HepG2 (cell line): ENCODE measurements around the gene RNPS1. TPM values are rescaled to one million over a fixed set of nuclear protein-coding genes. Genes with fewer than 3 reads are reported as not detected.

ENCODE experiments used
- EP300 ChIP-seq, 3 experiments: sonication (generic) in 1 of 3; formaldehyde crosslinking in 1 of 3; IDR thresholded peaks; 2 replicates each; pipeline versions ENCODE4 v1.5.1 to v1.6.1; 2011 to 2020; ENCODE audit warnings: low read depth in 2 of 3, low read length in 2 of 3, borderline replicate concordance in 1 of 3, improper control_type of control experiment in 1 of 3, mild to moderate bottlenecking in 1 of 3, missing genetic modification reagents in 1 of 3, moderate library complexity in 1 of 3
- FOXK2 ChIP-seq: fragments of 450-650 bp; IDR thresholded peaks from 2 replicates; pipeline ENCODE4 v1.6.1; 2016
- HES4 ChIP-seq: sonication (generic); formaldehyde crosslinking; IDR thresholded peaks from 2 replicates; pipeline ENCODE4 v1.9.0; 2021; ENCODE audit warnings: mild to moderate bottlenecking, missing genetic modification reagents, borderline replicate concordance
- HNF4A ChIP-seq: sonication (generic); formaldehyde crosslinking; IDR thresholded peaks from 2 replicates; pipeline ENCODE4 v1.4.0; 2020; ENCODE audit warnings: missing genetic modification reagents
- KAT2B ChIP-seq: fragments of 150-350 bp; IDR thresholded peaks from 2 replicates; pipeline ENCODE4 v1.6.1; 2014; ENCODE audit warnings: low read depth, low read length, borderline replicate concordance
- KLF6 ChIP-seq: IDR thresholded peaks from 2 replicates; pipeline ENCODE4 v1.8.0; 2016; ENCODE audit warnings: missing biosample characterization, missing genetic modification reagents
- NRL ChIP-seq: sonication (generic); formaldehyde crosslinking; IDR thresholded peaks from 2 replicates; pipeline ENCODE4 v1.5.0; 2020; ENCODE audit warnings: missing genetic modification reagents, mild to moderate bottlenecking, moderate library complexity, borderline replicate concordance
- PPARG ChIP-seq: conservative IDR thresholded peaks from 2 replicates; pipeline ENCODE4 v1.6.1; 2016; ENCODE audit warnings: missing biosample characterization, missing genetic modification reagents
- RBM22 ChIP-seq: fragments of 200-400 bp; formaldehyde crosslinking; optimal IDR thresholded peaks from 2 replicates; pipeline ENCODE3; 2017; ENCODE audit warnings: mild to moderate bottlenecking, low read length, moderate library complexity
- RBM39 ChIP-seq: fragments of 200-400 bp; formaldehyde crosslinking; IDR thresholded peaks from one replicate; pipeline ENCODE4 v1.6.1; 2018; ENCODE audit warnings: antibody characterized with exemption, mild to moderate bottlenecking, low read depth, low read length; ENCODE audit not compliant: poor library complexity, severe bottlenecking
- SMC3 ChIP-seq: IDR thresholded peaks from 2 replicates; pipeline ENCODE4 v1.6.1; 2011; ENCODE audit warnings: low read length, improper control_type of control experiment
- ZFP37 ChIP-seq: sonication (generic); formaldehyde crosslinking; IDR thresholded peaks from 2 replicates; pipeline ENCODE4 v1.4.0; 2020; ENCODE audit warnings: missing genetic modification reagents, borderline replicate concordance
- ZMYM3 ChIP-seq: sonication (generic); formaldehyde crosslinking; IDR thresholded peaks from 2 replicates; pipeline ENCODE4 v1.5.1; 2020; ENCODE audit warnings: mild to moderate bottlenecking, missing genetic modification reagents
- ZNF205 ChIP-seq: IDR thresholded peaks from 2 replicates; pipeline ENCODE4 v1.6.1; 2018; ENCODE audit warnings: missing biosample characterization, missing genetic modification reagents
- ZNF232 ChIP-seq: sonication (generic); formaldehyde crosslinking; IDR thresholded peaks from 2 replicates; pipeline ENCODE4 v1.4.0; 2020; ENCODE audit warnings: missing genetic modification reagents, borderline replicate concordance
- ZNF44 ChIP-seq: sonication (generic); formaldehyde crosslinking; IDR thresholded peaks from 2 replicates; pipeline ENCODE4 v1.5.1; 2020; ENCODE audit warnings: mild to moderate bottlenecking, missing genetic modification reagents
- ZNF746 ChIP-seq: sonication (generic); formaldehyde crosslinking; IDR thresholded peaks from 2 replicates; pipeline ENCODE4 v1.8.0; 2022; ENCODE audit warnings: mild to moderate bottlenecking, missing genetic modification reagents
- ZNF75D ChIP-seq: sonication (generic); formaldehyde crosslinking; IDR thresholded peaks from 2 replicates; pipeline ENCODE4 v1.8.1; 2023; ENCODE audit warnings: missing genetic modification reagents, mild to moderate bottlenecking, borderline replicate concordance
- ZNF788 ChIP-seq: sonication (generic); formaldehyde crosslinking; IDR thresholded peaks from 2 replicates; pipeline ENCODE4 v1.5.0; 2020; ENCODE audit warnings: mild to moderate bottlenecking, missing genetic modification reagents, borderline replicate concordance
- ZNF841 ChIP-seq: sonication (generic); formaldehyde crosslinking; IDR thresholded peaks from 2 replicates; pipeline ENCODE4 v1.8.1; 2023; ENCODE audit warnings: missing genetic modification reagents, borderline replicate concordance
- ZSCAN31 ChIP-seq: sonication (generic); formaldehyde crosslinking; IDR thresholded peaks from 2 replicates; pipeline ENCODE4 v1.5.0; 2020; ENCODE audit warnings: low read depth, mild to moderate bottlenecking, missing genetic modification reagents
- polyA plus RNA-seq, 8 experiments: library from polyadenylated mRNA; depleted of rRNA in 3 of 8; stranded (reverse) in 7 of 8; unstranded in 1 of 8; fragments of >200 nt; fragmentation: Illumina TruSeq in 4 of 8; extraction: Trizol in 4 of 8; gene quantifications; 2 replicates each; pipeline versions ENCODE4 v1.2.1 to v1.2.3, GENCODE V29; 2011 to 2016; ENCODE audit warnings: low read depth in 4 of 8, missing spikeins in 1 of 8, mixed read lengths in 1 of 8; ENCODE audit not compliant: insufficient read depth in 1 of 8
- total RNA-seq, 5 experiments: library from RNA; depleted of rRNA; stranded (reverse); fragments of >200 nt; fragmentation: Illumina TruSeq; extraction: Trizol; gene quantifications; 2 replicates each; pipeline ENCODE4 v1.2.3, GENCODE V29; 2016; ENCODE audit warnings: low read depth in 1 of 5
- TF ChIP-seq, protein P1 (sequence below): sonication (generic); formaldehyde crosslinking; IDR thresholded peaks from 2 replicates; pipeline ENCODE4 v1.8.1; 2023; ENCODE audit warnings: mild to moderate bottlenecking, missing genetic modification reagents, borderline replicate concordance
- TF ChIP-seq, protein P2 (sequence below): sonication (generic); formaldehyde crosslinking; IDR thresholded peaks from 2 replicates; pipeline ENCODE4 v1.5.0; 2020; ENCODE audit warnings: mild to moderate bottlenecking, missing genetic modification reagents, borderline replicate concordance

The RNPS1 gene
- total and polyA plus RNA-seq, 2 of the 13 experiments (the other 11 are each of a cell fraction or from before 2014, with no cell fraction given) = 126 to 133 TPM

DNA sequence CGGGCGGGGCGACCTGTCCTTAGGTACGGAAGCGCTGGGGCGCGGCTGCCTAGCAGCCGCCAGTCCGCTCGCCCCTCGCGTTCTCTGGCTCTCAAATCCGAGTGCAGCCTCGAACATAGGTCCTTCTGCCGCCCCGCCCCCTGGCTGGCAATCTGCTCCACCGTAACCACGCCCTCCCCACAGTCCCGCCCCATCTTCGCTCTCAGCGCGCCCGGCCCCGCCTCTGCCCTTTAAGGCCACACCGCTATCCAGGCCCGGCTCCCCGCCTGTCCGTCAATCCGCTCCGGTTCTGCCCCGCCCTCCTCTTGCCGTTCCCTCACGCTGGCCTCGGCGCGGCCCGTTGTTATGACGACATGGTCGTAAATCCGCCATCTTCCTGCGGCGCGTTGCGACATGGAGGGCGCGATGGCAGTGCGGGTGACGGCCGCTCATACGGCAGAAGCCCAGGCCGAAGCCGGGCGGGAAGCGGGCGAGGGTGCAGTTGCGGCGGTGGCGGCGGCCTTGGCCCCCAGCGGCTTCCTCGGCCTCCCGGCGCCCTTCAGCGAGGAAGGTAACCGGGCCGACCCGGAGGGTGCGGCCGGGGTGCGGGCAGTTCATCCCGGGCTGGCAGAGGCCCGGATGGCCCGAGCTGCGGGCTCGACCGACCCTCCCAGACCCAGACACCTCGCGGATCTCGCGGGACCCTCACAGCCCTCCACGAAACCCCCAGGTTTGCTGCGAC, 44.5 kb downstream of the RNPS1 start, which contains the start of gene E4F1 (continued):
- no peak for TF ChIP-seq ZFP37 (CRISPR knock-in tag)
- no peak for TF ChIP-seq PPARG
- TF ChIP-seq HNF4A (CRISPR knock-in tag) = no peak; the same call in 1 of the 2 replicates
- TF ChIP-seq, protein P1, sequence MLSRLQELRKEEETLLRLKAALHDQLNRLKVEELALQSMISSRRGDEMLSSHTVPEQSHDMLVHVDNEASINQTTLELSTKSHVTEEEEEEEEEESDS (CRISPR knock-in tag) = peak; percentile 54; the same call in 1 of the 2 replicates
- TF ChIP-seq ZNF205 (CRISPR knock-in tag) = no peak
- TF ChIP-seq HES4 = no peak
- TF ChIP-seq RBM39 = peak; percentile 56
- TF ChIP-seq SMC3 = no peak
- TF ChIP-seq EP300 (IDR thresholded peaks at IDR 0.05; ENCODE audit: low read depth in 2 of 2, low read length in 2 of 2) = no peak
- TF ChIP-seq EP300 (CRISPR knock-in tag; IDR thresholded peaks at IDR 0.05; ENCODE audit: borderline replicate concordance) = 0 out of 2 replicates have a peak, but pooled peaks have one; percentile 16
- peak; percentile 94 for TF ChIP-seq RBM22
- TF ChIP-seq ZMYM3 (CRISPR knock-in tag) = peak; percentile 68; the same call in 1 of the 2 replicates
- peak; percentile 68 for TF ChIP-seq NRL (CRISPR knock-in tag)
- TF ChIP-seq ZSCAN31 (CRISPR knock-in tag) = peak; percentile 84
- no peak for TF ChIP-seq KAT2B
- peak; percentile 71; the same call in 1 of the 2 replicates for TF ChIP-seq ZNF232 (CRISPR knock-in tag)
- no peak for TF ChIP-seq ZNF75D (CRISPR knock-in tag)
- TF ChIP-seq ZNF788 (CRISPR knock-in tag) = peak; percentile 92
- no peak for TF ChIP-seq KLF6
- TF ChIP-seq ZNF44 (CRISPR knock-in tag) = no peak
- TF ChIP-seq ZNF841 (CRISPR knock-in tag) = no peak
- TF ChIP-seq ZNF746 (CRISPR knock-in tag) = peak; percentile 61; the same call in 1 of the 2 replicates
- no peak for TF ChIP-seq FOXK2
- TF ChIP-seq, protein P2, sequence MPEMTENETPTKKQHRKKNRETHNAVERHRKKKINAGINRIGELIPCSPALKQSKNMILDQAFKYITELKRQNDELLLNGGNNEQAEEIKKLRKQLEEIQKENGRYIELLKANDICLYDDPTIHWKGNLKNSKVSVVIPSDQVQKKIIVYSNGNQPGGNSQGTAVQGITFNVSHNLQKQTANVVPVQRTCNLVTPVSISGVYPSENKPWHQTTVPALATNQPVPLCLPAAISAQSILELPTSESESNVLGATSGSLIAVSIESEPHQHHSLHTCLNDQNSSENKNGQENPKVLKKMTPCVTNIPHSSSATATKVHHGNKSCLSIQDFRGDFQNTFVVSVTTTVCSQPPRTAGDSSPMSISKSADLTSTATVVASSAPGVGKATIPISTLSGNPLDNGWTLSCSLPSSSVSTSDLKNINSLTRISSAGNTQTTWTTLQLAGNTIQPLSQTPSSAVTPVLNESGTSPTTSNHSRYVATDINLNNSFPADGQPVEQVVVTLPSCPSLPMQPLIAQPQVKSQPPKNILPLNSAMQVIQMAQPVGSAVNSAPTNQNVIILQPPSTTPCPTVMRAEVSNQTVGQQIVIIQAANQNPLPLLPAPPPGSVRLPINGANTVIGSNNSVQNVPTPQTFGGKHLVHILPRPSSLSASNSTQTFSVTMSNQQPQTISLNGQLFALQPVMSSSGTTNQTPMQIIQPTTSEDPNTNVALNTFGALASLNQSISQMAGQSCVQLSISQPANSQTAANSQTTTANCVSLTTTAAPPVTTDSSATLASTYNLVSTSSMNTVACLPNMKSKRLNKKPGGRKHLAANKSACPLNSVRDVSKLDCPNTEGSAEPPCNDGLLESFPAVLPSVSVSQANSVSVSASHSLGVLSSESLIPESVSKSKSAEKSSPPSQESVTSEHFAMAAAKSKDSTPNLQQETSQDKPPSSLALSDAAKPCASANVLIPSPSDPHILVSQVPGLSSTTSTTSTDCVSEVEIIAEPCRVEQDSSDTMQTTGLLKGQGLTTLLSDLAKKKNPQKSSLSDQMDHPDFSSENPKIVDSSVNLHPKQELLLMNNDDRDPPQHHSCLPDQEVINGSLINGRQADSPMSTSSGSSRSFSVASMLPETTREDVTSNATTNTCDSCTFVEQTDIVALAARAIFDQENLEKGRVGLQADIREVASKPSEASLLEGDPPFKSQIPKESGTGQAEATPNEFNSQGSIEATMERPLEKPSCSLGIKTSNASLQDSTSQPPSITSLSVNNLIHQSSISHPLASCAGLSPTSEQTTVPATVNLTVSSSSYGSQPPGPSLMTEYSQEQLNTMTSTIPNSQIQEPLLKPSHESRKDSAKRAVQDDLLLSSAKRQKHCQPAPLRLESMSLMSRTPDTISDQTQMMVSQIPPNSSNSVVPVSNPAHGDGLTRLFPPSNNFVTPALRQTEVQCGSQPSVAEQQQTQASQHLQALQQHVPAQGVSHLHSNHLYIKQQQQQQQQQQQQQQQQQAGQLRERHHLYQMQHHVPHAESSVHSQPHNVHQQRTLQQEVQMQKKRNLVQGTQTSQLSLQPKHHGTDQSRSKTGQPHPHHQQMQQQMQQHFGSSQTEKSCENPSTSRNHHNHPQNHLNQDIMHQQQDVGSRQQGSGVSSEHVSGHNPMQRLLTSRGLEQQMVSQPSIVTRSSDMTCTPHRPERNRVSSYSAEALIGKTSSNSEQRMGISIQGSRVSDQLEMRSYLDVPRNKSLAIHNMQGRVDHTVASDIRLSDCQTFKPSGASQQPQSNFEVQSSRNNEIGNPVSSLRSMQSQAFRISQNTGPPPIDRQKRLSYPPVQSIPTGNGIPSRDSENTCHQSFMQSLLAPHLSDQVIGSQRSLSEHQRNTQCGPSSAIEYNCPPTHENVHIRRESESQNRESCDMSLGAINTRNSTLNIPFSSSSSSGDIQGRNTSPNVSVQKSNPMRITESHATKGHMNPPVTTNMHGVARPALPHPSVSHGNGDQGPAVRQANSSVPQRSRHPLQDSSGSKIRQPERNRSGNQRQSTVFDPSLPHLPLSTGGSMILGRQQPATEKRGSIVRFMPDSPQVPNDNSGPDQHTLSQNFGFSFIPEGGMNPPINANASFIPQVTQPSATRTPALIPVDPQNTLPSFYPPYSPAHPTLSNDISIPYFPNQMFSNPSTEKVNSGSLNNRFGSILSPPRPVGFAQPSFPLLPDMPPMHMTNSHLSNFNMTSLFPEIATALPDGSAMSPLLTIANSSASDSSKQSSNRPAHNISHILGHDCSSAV (CRISPR knock-in tag) = no peak
